ENCODE measurements around the gene KRTAP10-1.
"Not testable (repeated sequence)": the region's sequence is repeated elsewhere in the genome, so short reads cannot be mapped to it uniquely, and the experiment has no call there.

Gene KRTAP10-1

GRCh38 chr21:44581158-44581557 lies 41.2 kb upstream of the KRTAP10-1 start:
- no peak for DNase-seq (ENCODE audit: low read depth)
- no peak overlapping the region for H3K4me3 ChIP-seq (ENCODE audit: control insufficient read depth, low read depth, low read length)
- TF ChIP-seq CTCF (IDR thresholded peaks at IDR 0.05; ENCODE audit: control insufficient read depth, insufficient read depth, low read depth, low read length, missing control alignments) = no peak

GRCh38 chr21:44580231-44580821 lies 40.3 kb upstream of the KRTAP10-1 start, which contains the start of gene KRTAP10-5:
KRTAP10-5 (minus strand) TSS chr21:44580604; CDS start chr21:44580578, 26 bp downstream.
- not testable (repeated sequence) for H3K4me3 ChIP-seq (ENCODE audit: control insufficient read depth, low read depth, low read length); DNase-seq (ENCODE audit: low read depth)

- DNase-seq (ENCODE audit: low read depth) = no peak
- TF ChIP-seq CTCF (IDR thresholded peaks at IDR 0.05; ENCODE audit: control insufficient read depth, insufficient read depth, low read depth, low read length, missing control alignments) = no peak
- H3K4me3 ChIP-seq (ENCODE audit: control insufficient read depth, low read depth, low read length) = no peak overlapping the region
These were observed 39.8 kb upstream of the KRTAP10-1 start for GRCh38 chr21:44579833-44580144.

GRCh38 chr21:44579056-44579832 lies 39.2 kb upstream of the KRTAP10-1 start:
- no peak overlapping the region for H3K4me3 ChIP-seq (ENCODE audit: control insufficient read depth, low read depth, low read length)
- no peak for TF ChIP-seq CTCF (IDR thresholded peaks at IDR 0.05; ENCODE audit: control insufficient read depth, insufficient read depth, low read depth, low read length, missing control alignments)
- DNase-seq (ENCODE audit: low read depth) = no peak

- no peak for TF ChIP-seq CTCF (IDR thresholded peaks at IDR 0.05; ENCODE audit: control insufficient read depth, insufficient read depth, low read depth, low read length, missing control alignments)
These were observed 38.5 kb upstream of the KRTAP10-1 start for GRCh38 chr21:44578371-44579055.

GRCh38 chr21:44576025-44576420 lies 36.0 kb upstream of the KRTAP10-1 start:
- H3K4me3 ChIP-seq (ENCODE audit: control insufficient read depth, low read depth, low read length) = no peak overlapping the region
- TF ChIP-seq CTCF (IDR thresholded peaks at IDR 0.05; ENCODE audit: control insufficient read depth, insufficient read depth, low read depth, low read length, missing control alignments) = no peak
- DNase-seq (ENCODE audit: low read depth) = no peak

More at GRCh38 chr21:44578371-44579055, 38.5 kb upstream of the KRTAP10-1 start:
- DNase-seq (ENCODE audit: low read depth) = no peak
- no peak overlapping the region for H3K4me3 ChIP-seq (ENCODE audit: control insufficient read depth, low read depth, low read length)

All from AG09309 (cell line).